ENCODE measurements around the gene PSMD6. TPM values are rescaled to one million over a fixed set of nuclear protein-coding genes. Genes with fewer than 3 reads are reported as not detected.

Gene PSMD6
- total and polyA plus RNA-seq, 9 of the 15 experiments (the other 6 are each of a cell fraction or from before 2014, with no cell fraction given): 78.2 to 133 (median 113) TPM

GRCh38 chr3:64059484-64060175 lies 36.3 kb upstream of the PSMD6 start:
- no peak overlapping the region for H2AFZ ChIP-seq (ENCODE audit: low read depth, low read length)
- H3K4me1 ChIP-seq (replicated peaks in 1 of 2; ENCODE audit: control insufficient read depth in 2 of 2, insufficient read depth in 2 of 2, low read length in 2 of 2): no peaks in the 10 kb centered on the region
- H4K20me1 ChIP-seq (replicated peaks; ENCODE audit: control insufficient read depth, insufficient read depth, low read length): no peaks in the 10 kb centered on the region
- no peak for ATAC-seq
- no peaks in the 10 kb centered on the region for H3K9me1 ChIP-seq (ENCODE audit: control insufficient read depth, insufficient read depth, low read length)
- no peaks in the 10 kb centered on the region for H3K27me3 ChIP-seq (ENCODE audit: control insufficient read depth in 2 of 2, insufficient read depth in 2 of 2, low read length in 2 of 2)
- intact Hi-C loops (cut with micrococcal nuclease): no loop called here
- in situ Hi-C loops (cut with MboI): no loop called here
- H3K4me2 ChIP-seq (ENCODE audit: insufficient read depth, low read length): no peak overlapping the region
- DNase-seq (ENCODE audit: extremely low read depth in 1 of 4, low spot score in 3 of 4): no peak
- H3K4me3 ChIP-seq: no peak overlapping the region
- no TSS peak for BruUV-seq (replicated peaks)
- H3K9ac ChIP-seq (ENCODE audit: insufficient read depth in 1 of 2, low read depth in 2 of 2, low read length in 2 of 2): no peak overlapping the region
- FAIRE-seq: no peak
- POLR2A ChIA-PET: no interaction called here
- CTCF ChIA-PET (ENCODE audit: low intra/inter-chr PET ratio): no interaction called here
- H3K79me2 ChIP-seq (ENCODE audit: control insufficient read depth, insufficient read depth, low read length): no peaks in the 10 kb centered on the region
- H3K27ac ChIP-seq (ENCODE audit: extremely low read depth, low read depth, low read length): no peak overlapping the region
- no peaks in the 10 kb centered on the region for H3K9me3 ChIP-seq (replicated peaks; ENCODE audit: control insufficient read depth, insufficient read depth, low read depth, low read length)
- H3K36me3 ChIP-seq (ENCODE audit: control insufficient read depth, insufficient read depth, low read length): no peaks in the 10 kb centered on the region
- WGBS (ENCODE audit: insufficient coverage, low coverage, missing lambda C conversion rate): 0% methylated on average over 3 of the region's 3 CpGs
- TF ChIP-seq COPS2 (conservative IDR thresholded peaks at IDR 0.05): no peak
- TF ChIP-seq ZBTB11 (CRISPR knock-in tag; IDR thresholded peaks at IDR 0.05): peak in 1 of 3 experiments; percentile 53; a peak in 1 of 6 replicates

Measured in K562 (cell line).